ENCODE data around the gene RALGDS.
A peak's percentile ranks its signal among the peaks of the same experiment; 100 is the strongest.

Gene RALGDS

GRCh38 chr9:133139246-133140173, 18.5 kb upstream of the RALGDS start:
- DNase-seq (ENCODE audit: low spot score), result no peak
- no peak for TF ChIP-seq CTCF (IDR thresholded peaks at IDR 0.05; ENCODE audit: extremely low read depth, missing control alignments)

GRCh38 chr9:133137451-133138231, 16.6 kb upstream of the RALGDS start:
- DNase-seq (ENCODE audit: low spot score), result no peak
- TF ChIP-seq CTCF (IDR thresholded peaks at IDR 0.05; ENCODE audit: extremely low read depth, missing control alignments), result no peak

GRCh38 chr9:133135146-133135745, 14.2 kb upstream of the RALGDS start:
- no peak for TF ChIP-seq CTCF (IDR thresholded peaks at IDR 0.05; ENCODE audit: extremely low read depth, missing control alignments)
- DNase-seq (ENCODE audit: low spot score), result no peak

- no peak for DNase-seq (ENCODE audit: low spot score)
- TF ChIP-seq CTCF (IDR thresholded peaks at IDR 0.05; ENCODE audit: extremely low read depth, missing control alignments), result no peak
These were observed 13.5 kb upstream of the RALGDS start for GRCh38 chr9:133134388-133135145.

- peak; percentile 94 for DNase-seq (ENCODE audit: low spot score)
- TF ChIP-seq CTCF (IDR thresholded peaks at IDR 0.05; ENCODE audit: extremely low read depth, missing control alignments), result no peak
These were observed 12.8 kb upstream of the RALGDS start for GRCh38 chr9:133133681-133134387.

- DNase-seq (ENCODE audit: low spot score), result no peak
- no peak for TF ChIP-seq CTCF (IDR thresholded peaks at IDR 0.05; ENCODE audit: extremely low read depth, missing control alignments)
These were observed 11.1 kb upstream of the RALGDS start for GRCh38 chr9:133132174-133132573.

Data from GM20000 (cell line).